WTC11 (cell line): Measurements from ENCODE around the gene TRDMT1. TPM values are rescaled to one million over a fixed set of nuclear protein-coding genes. Genes with fewer than 3 reads are reported as not detected.

Experiments used
- ATAC-seq: fragments of 200-7000 bp; cut with Tn5 transposase; 2 replicates; pipeline ENCODE4 v1.10.0; 2021; ENCODE audit warnings: mild to moderate bottlenecking, moderate library complexity
- CTCF ChIA-PET: fragments of 300-600 bp; sonication (Branson Sonifier 250); formaldehyde crosslinking; loops from one replicate; lab custom pipeline; 2021; ENCODE audit warnings: antibody characterized with exemption; lab: Charles Lee
- POLR2A ChIA-PET: fragments of 350-600 bp; sonication (Branson Sonifier 250); formaldehyde crosslinking; loops from one replicate; lab custom pipeline; 2021; ENCODE audit warnings: antibody characterized with exemption; lab: Charles Lee
- DNase-seq: peaks from one replicate; pipeline ENCODE4 v3.0.0; 2021; ENCODE audit warnings: low spot score
- H3K27ac Mint-ChIP-seq: 2 replicates; pipeline ENCODE4 v1.8.0; 2021; ENCODE audit warnings: mixed read lengths
- H3K27me3 Mint-ChIP-seq: 2 replicates; pipeline ENCODE4 v1.8.0; 2021; ENCODE audit warnings: low read depth, mild to moderate bottlenecking, moderate library complexity, mixed read lengths
- H3K36me3 Mint-ChIP-seq: 2 replicates; pipeline ENCODE4 v1.8.0; 2021; ENCODE audit warnings: mixed read lengths
- H3K4me1 Mint-ChIP-seq: 2 replicates; pipeline ENCODE4 v1.8.0; 2022; ENCODE audit warnings: mixed read lengths
- H3K4me3 Mint-ChIP-seq: 2 replicates; pipeline ENCODE4 v1.8.0; 2021; ENCODE audit warnings: mild to moderate bottlenecking, moderate library complexity, mixed read lengths
- H3K9me3 Mint-ChIP-seq: 2 replicates; pipeline ENCODE4 v1.8.0; 2021; ENCODE audit warnings: mixed read lengths
- CBFB ChIP-seq: sonication (generic); formaldehyde crosslinking; IDR thresholded peaks from 2 replicates; pipeline ENCODE4 v1.8.1; 2022; ENCODE audit warnings: mild to moderate bottlenecking, low read depth, missing genetic modification reagents
- E2F4 ChIP-seq: sonication (generic); formaldehyde crosslinking; IDR thresholded peaks from 2 replicates; pipeline ENCODE4 v1.8.1; 2022; ENCODE audit warnings: low read depth, mild to moderate bottlenecking, moderate library complexity, missing genetic modification reagents, borderline replicate concordance
- EMX1 ChIP-seq: fragments of 250-450 bp; sonication (Bioruptor Pico); IDR thresholded peaks from 2 replicates; pipeline ENCODE4 v1.8.0; 2021; ENCODE audit warnings: mild to moderate bottlenecking
- ESRRA ChIP-seq: sonication (generic); formaldehyde crosslinking; IDR thresholded peaks from 2 replicates; pipeline ENCODE4 v1.8.1; 2022; ENCODE audit warnings: mild to moderate bottlenecking, missing genetic modification reagents, borderline replicate concordance
- NFYB ChIP-seq: sonication (generic); formaldehyde crosslinking; conservative IDR thresholded peaks from 2 replicates; pipeline ENCODE4 v1.8.0; 2022; ENCODE audit warnings: low read depth, missing genetic modification reagents
- PRRX2 ChIP-seq: fragments of 250-450 bp; sonication (Bioruptor Pico); IDR thresholded peaks from 2 replicates; pipeline ENCODE4 v1.8.0; 2021; ENCODE audit warnings: mild to moderate bottlenecking
- RORB ChIP-seq: fragments of 250-450 bp; sonication (Bioruptor Pico); IDR thresholded peaks from 2 replicates; pipeline ENCODE4 v1.9.0; 2021; ENCODE audit warnings: mild to moderate bottlenecking
- SOX15 ChIP-seq: fragments of 250-450 bp; sonication (Bioruptor Pico); IDR thresholded peaks from 2 replicates; pipeline ENCODE4 v1.9.0; 2021; ENCODE audit warnings: mild to moderate bottlenecking
- TEAD4 ChIP-seq: sonication (generic); formaldehyde crosslinking; IDR thresholded peaks from 2 replicates; pipeline ENCODE4 v1.8.0; 2022; ENCODE audit warnings: mild to moderate bottlenecking, missing genetic modification reagents
- ZBTB43 ChIP-seq: sonication (generic); formaldehyde crosslinking; IDR thresholded peaks from 2 replicates; pipeline ENCODE4 v1.8.1; 2023; ENCODE audit warnings: mild to moderate bottlenecking, missing genetic modification reagents
- ZNF232 ChIP-seq: sonication (generic); formaldehyde crosslinking; IDR thresholded peaks from 2 replicates; pipeline ENCODE4 v1.8.0; 2022; ENCODE audit warnings: mild to moderate bottlenecking, missing genetic modification reagents
- ZNF396 ChIP-seq: fragments of 250-450 bp; sonication (Bioruptor Pico); IDR thresholded peaks from 2 replicates; pipeline ENCODE4 v1.8.0; 2021; ENCODE audit warnings: mild to moderate bottlenecking, moderate library complexity, borderline replicate concordance
- ZNF532 ChIP-seq: fragments of 250-450 bp; sonication (Bioruptor Pico); IDR thresholded peaks from 2 replicates; pipeline ENCODE4 v1.9.0; 2021; ENCODE audit warnings: mild to moderate bottlenecking, borderline replicate concordance
- total RNA-seq: library from RNA; stranded (reverse); gene quantifications from 3 replicates; pipeline ENCODE4 v1.2.3, GENCODE V29; 2021
- TF ChIP-seq, protein P1 (sequence below): fragments of 250-450 bp; sonication (Bioruptor Pico); conservative IDR thresholded peaks from 2 replicates; pipeline ENCODE4 v1.9.0; 2021; ENCODE audit warnings: mild to moderate bottlenecking
- TF ChIP-seq, protein P2 (sequence below): sonication (generic); formaldehyde crosslinking; IDR thresholded peaks from 2 replicates; pipeline ENCODE4 v1.8.1; 2022; ENCODE audit warnings: mild to moderate bottlenecking, missing genetic modification reagents, moderate library complexity, borderline replicate concordance
- TF ChIP-seq, protein P3 (sequence below): sonication (generic); formaldehyde crosslinking; IDR thresholded peaks from 2 replicates; pipeline ENCODE4 v1.8.0; 2022; ENCODE audit warnings: mild to moderate bottlenecking, missing genetic modification reagents

TRDMT1 gene
- total RNA-seq, 1 experiment from 2014 or later = 11.7 TPM

DNA sequence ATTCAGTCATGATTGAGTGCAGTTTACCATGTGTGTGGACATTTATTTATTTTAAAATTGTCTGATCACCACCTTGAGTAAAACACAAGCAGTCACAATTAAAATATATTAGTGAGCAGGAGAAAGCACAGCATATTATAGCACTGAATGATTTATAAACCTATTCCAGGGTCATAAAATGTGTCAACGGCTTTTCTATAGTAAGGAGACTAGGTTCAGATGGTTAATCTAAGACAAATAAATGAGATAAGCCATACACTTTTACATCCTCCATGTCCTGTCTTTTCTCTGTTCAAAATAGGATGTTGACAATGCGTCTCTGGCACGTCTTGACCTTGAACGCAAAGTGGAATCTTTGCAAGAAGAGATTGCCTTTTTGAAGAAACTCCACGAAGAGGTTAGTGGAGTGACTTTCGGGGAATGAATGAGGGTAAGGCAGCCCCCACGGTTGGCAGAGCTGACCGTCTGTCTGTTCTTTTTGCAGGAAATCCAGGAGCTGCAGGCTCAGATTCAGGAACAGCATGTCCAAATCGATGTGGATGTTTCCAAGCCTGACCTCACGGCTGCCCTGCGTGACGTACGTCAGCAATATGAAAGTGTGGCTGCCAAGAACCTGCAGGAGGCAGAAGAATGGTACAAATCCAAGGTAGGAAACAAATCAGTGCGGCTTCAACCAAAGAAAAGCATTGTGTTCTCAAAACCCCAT, 32.0 kb upstream of the TRDMT1 start:
- Mint-ChIP-seq H3K4me3 (no peak overlapping the region), H3K9me3 (no peaks in the 10 kb centered on the region), H3K36me3 (peaks cover 29% of the 10 kb centered on the region), H3K27me3 (peaks cover 22% of the 10 kb centered on the region), H3K4me1 (peaks cover 7% of the 10 kb centered on the region; the same call in 1 of the 2 replicates), H3K27ac (no peak overlapping the region)
- ATAC-seq (no peak), DNase-seq (no peak)
- TF ChIP-seq, protein P1, sequence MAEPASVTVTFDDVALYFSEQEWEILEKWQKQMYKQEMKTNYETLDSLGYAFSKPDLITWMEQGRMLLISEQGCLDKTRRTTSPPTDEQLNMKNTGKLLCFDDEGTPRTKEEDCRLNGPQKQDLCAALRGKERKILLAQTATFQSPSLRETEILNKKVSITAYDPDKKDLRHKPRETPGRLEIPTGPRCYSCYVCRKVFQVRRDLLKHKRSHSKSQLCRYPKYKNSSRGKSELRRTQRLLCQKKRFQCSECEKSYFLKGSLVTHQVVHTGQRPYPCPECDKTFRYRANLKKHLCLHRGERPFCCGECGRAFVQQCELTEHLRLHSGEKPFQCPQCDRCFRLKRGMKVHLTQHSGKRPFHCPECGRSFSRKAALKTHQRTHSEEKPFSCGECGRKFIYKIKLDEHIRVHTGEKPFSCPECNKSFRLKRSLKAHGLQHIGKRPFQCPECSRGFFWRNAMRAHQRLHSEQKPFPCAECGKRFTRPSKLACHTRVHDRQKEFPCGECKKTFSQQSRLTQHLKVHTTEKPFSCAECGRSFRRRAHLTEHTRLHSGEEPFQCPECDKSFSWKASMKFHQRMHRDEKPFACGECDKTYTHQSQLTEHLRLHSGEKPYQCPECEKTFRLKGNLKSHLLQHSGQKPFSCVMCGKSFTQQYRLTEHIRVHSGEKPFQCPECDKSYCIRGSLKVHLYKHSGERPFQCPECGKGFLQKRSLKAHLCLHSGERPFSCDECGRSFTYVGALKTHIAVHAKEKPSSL (CRISPR knock-in tag) = no peak
- TF ChIP-seq, protein P2, sequence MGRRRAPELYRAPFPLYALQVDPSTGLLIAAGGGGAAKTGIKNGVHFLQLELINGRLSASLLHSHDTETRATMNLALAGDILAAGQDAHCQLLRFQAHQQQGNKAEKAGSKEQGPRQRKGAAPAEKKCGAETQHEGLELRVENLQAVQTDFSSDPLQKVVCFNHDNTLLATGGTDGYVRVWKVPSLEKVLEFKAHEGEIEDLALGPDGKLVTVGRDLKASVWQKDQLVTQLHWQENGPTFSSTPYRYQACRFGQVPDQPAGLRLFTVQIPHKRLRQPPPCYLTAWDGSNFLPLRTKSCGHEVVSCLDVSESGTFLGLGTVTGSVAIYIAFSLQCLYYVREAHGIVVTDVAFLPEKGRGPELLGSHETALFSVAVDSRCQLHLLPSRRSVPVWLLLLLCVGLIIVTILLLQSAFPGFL = no peak
- TF ChIP-seq TEAD4 (CRISPR knock-in tag) = no peak
- no peak for TF ChIP-seq ZBTB43 (CRISPR knock-in tag)
- no peak for TF ChIP-seq ZNF396 (CRISPR knock-in tag)
- TF ChIP-seq CBFB (CRISPR knock-in tag) = no peak
- TF ChIP-seq E2F4 (CRISPR knock-in tag) = no peak
- no peak for TF ChIP-seq SOX15
- TF ChIP-seq PRRX2 = no peak
- TF ChIP-seq EMX1 (CRISPR knock-in tag) = no peak
- TF ChIP-seq, protein P3, sequence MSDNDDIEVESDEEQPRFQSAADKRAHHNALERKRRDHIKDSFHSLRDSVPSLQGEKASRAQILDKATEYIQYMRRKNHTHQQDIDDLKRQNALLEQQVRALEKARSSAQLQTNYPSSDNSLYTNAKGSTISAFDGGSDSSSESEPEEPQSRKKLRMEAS = no peak
- TF ChIP-seq ESRRA (CRISPR knock-in tag) = no peak
- TF ChIP-seq ZNF232 (CRISPR knock-in tag) = no peak
- TF ChIP-seq RORB (CRISPR knock-in tag) = no peak
- no peak for TF ChIP-seq NFYB
- no peak for TF ChIP-seq ZNF532 (CRISPR knock-in tag)
- ChIA-PET CTCF (interaction anchor here (0.9 kb wide), 1 partner anchor 171 kb away, joined by 3 read pairs; no protein-coding TSS in a partner anchor), POLR2A (no interaction called here)
